Spleen (tissue), 11 donors: Measurements from ENCODE around the gene MALT1. TPM values are rescaled to one million over a fixed set of nuclear protein-coding genes. Genes with fewer than 3 reads are reported as not detected.

Experiments used
- DNase-seq: peaks from one replicate; pipeline ENCODE4 v3.0.0-alpha.2; 2020
- H3K27ac ChIP-seq, 8 donors: fragments of 200-600 bp; sonication (generic) in 7 of 8; 1 replicate in 4 of 8; 2 replicates in 4 of 8; pipeline versions ENCODE4 v1.5.0 to v1.8.0; 2016 to 2021; ENCODE audit warnings: inconsistent platforms in 4 of 8, mild to moderate bottlenecking in 4 of 8, moderate library complexity in 1 of 8
- H3K27me3 ChIP-seq, 7 donors: fragments of 200-600 bp; sonication (generic) in 6 of 7; replicated peaks in 1 of 7; 1 replicate in 4 of 7; 2 replicates in 3 of 7; pipeline versions ENCODE4 v1.5.0 to v1.8.0; 2016 to 2021; ENCODE audit warnings: inconsistent platforms in 3 of 7, mild to moderate bottlenecking in 1 of 7
- H3K36me3 ChIP-seq, 6 donors: fragments of 200-600 bp; sonication (generic) in 5 of 6; 1 replicate in 4 of 6; 2 replicates in 2 of 6; pipeline versions ENCODE4 v1.5.0 to v1.8.0; 2016 to 2021; ENCODE audit warnings: inconsistent platforms in 2 of 6
- H3K4me1 ChIP-seq, 6 donors: fragments of 200-600 bp; sonication (generic) in 5 of 6; 1 replicate in 3 of 6; 2 replicates in 3 of 6; pipeline versions ENCODE4 v1.5.0 to v1.8.0; 2016 to 2021; ENCODE audit warnings: inconsistent platforms in 3 of 6
- H3K4me3 ChIP-seq, 8 donors: fragments of 200-600 bp; sonication (generic) in 7 of 8; 1 replicate in 4 of 8; 2 replicates in 4 of 8; pipeline versions ENCODE4 v1.5.0 to v1.8.0; 2016 to 2021; ENCODE audit warnings: inconsistent platforms in 4 of 8, mild to moderate bottlenecking in 4 of 8, moderate library complexity in 2 of 8
- H3K9me3 ChIP-seq, 8 donors: fragments of 200-600 bp; sonication (generic) in 7 of 8; 1 replicate in 4 of 8; 2 replicates in 4 of 8; pipeline versions ENCODE4 v1.5.0 to v1.8.0; 2016 to 2021; ENCODE audit warnings: inconsistent platforms in 4 of 8
- CTCF ChIP-seq, 11 experiments: fragments of 200-600 bp in 7 of 11; fragments of 450-650 bp in 4 of 11; sonication (generic) in 4 of 11; IDR thresholded peaks in 8 of 11; conservative IDR thresholded peaks in 3 of 11; 1 replicate in 7 of 11; 2 replicates in 4 of 11; pipeline versions ENCODE4 v1.4.0 to v1.8.0; 2016 to 2021; ENCODE audit warnings: antibody characterized with exemption in 11 of 11, inconsistent platforms in 4 of 11, mild to moderate bottlenecking in 1 of 11
- POLR2A ChIP-seq, 3 donors: fragments of 450-650 bp; IDR thresholded peaks; one replicate each; pipeline ENCODE4 v1.5.1; 2017; ENCODE audit warnings: antibody characterized with exemption in 3 of 3, mild to moderate bottlenecking in 1 of 3
- POLR2AphosphoS5 ChIP-seq, 3 donors: sonication (generic); formaldehyde crosslinking; IDR thresholded peaks; one replicate each; pipeline ENCODE4 v1.5.1; 2017; ENCODE audit warnings: antibody characterized with exemption in 3 of 3
- WGBS, 5 donors: extraction: QIAGEN DNeasy Blood & Tissue Kit in 3 of 5; methylation state at CpG; one replicate each; pipeline versions ENCODE4 v1.1.5 to v1.1.7; 2013 to 2018; 5-methylcytosine and 5-hydroxymethylcytosine counted together
- intact Hi-C: fragments of 100-400 bp; cut with DNase I; formaldehyde crosslinking; loops from one replicate; pipeline ENCODE4 v1.15.0; 2023; ENCODE audit warnings: low total_unique reads
- polyA plus RNA-seq, 3 donors: library from polyadenylated mRNA; stranded (reverse); fragments of 200-250 nt; gene quantifications; one replicate each; pipeline ENCODE4 v1.2.1, GENCODE V29; 2013
- total RNA-seq, 7 donors: library from RNA; depleted of rRNA in 3 of 7; stranded (reverse); fragments of >200 nt in 3 of 7; fragmentation: NEBNext Ultra II Directional in 4 of 7; extraction: Animal tissue kit (Norgen Biotek cat#: 25700) in 4 of 7; gene quantifications; one replicate each; pipeline versions ENCODE4 v1.1.0 to v1.2.1, GENCODE V29; 2016 to 2021
- donor health status: healthy with polysubstance abuse.
- donor health status: DM: no; HTN: no; CAD: no; lungs with moderate emphysema.
- donor health status: DM: no; HTN: no; CAD: no.
- donor health status: Bipolar disorder and iron deficiency.
- donor health status: healthy.
- donor health status: DM: no; HTN: no; CAD: no.
- donor health status: DM: yes; HTN: yes; CAD: no.

MALT1 gene
- total and polyA plus RNA-seq, 10 donors, result 13.3 to 59.6 (median 50.1) TPM

GRCh38 chr18:58745914-58746313 lies 74.6 kb downstream of the MALT1 start:
- H3K27ac ChIP-seq, result no peak overlapping the region
- no peaks in the 10 kb centered on the region for H3K27me3 ChIP-seq
- intact Hi-C loops, result no loop called here
- TF ChIP-seq POLR2A (IDR thresholded peaks at IDR 0.05), result no peak
- TF ChIP-seq POLR2AphosphoS5 (IDR thresholded peaks at IDR 0.05), result no peak
- no peak for TF ChIP-seq CTCF (IDR thresholded peaks at IDR 0.05 in 8 of 11, conservative IDR thresholded peaks at IDR 0.05 in 3 of 11)
- 79 to 100% (median 96%) methylated on average over 2 of the region's 2 CpGs for WGBS, 5 donors
- peaks cover 6 to 98% (median 80%) of the 10 kb centered on the region in 6 donors for H3K36me3 ChIP-seq
- peaks cover 0 to 32% (median 22%) of the 10 kb centered on the region in 8 donors for H3K9me3 ChIP-seq
- no peak overlapping the region for H3K4me3 ChIP-seq
- DNase-seq, result no peak
- H3K4me1 ChIP-seq, result no peaks in the 10 kb centered on the region

- intact Hi-C loops, result no loop called here
- Histone ChIP-seq H3K9me3 (peaks cover 0 to 32% (median 22%) of the 10 kb centered on the region in 8 donors), H3K4me1 (peaks cover 0 to under 1% (median 0%) of the 10 kb centered on the region in 6 donors), H3K27ac (no peak overlapping the region), H3K27me3 (no peaks in the 10 kb centered on the region), H3K36me3 (peaks cover 6 to 74% (median 66%) of the 10 kb centered on the region in 6 donors), H3K4me3 (no peak overlapping the region)
- WGBS, 5 donors, result 56 to 100% (median 86%) methylated on average over 1 of the region's 1 CpG
- no peak for TF ChIP-seq POLR2AphosphoS5 (IDR thresholded peaks at IDR 0.05)
- no peak for TF ChIP-seq POLR2A (IDR thresholded peaks at IDR 0.05)
- no peak for TF ChIP-seq CTCF (IDR thresholded peaks at IDR 0.05 in 8 of 11, conservative IDR thresholded peaks at IDR 0.05 in 3 of 11)
- no peak for DNase-seq
Measured at GRCh38 chr18:58748899-58749595, 77.8 kb downstream of the MALT1 start.

GRCh38 chr18:58753976-58754375 lies 82.7 kb downstream of the MALT1 start:
- TF ChIP-seq POLR2A (IDR thresholded peaks at IDR 0.05) (no peak), POLR2AphosphoS5 (IDR thresholded peaks at IDR 0.05) (no peak), CTCF (IDR thresholded peaks at IDR 0.05 in 8 of 11, conservative IDR thresholded peaks at IDR 0.05 in 3 of 11) (no peak)
- H3K4me1 ChIP-seq, result peaks cover 0 to 18% (median 0%) of the 10 kb centered on the region in 6 donors
- H3K4me3 ChIP-seq, result no peak overlapping the region
- H3K27me3 ChIP-seq, result peaks cover 0 to 6% (median 0%) of the 10 kb centered on the region in 7 donors
- WGBS, 5 donors, result 87 to 96% (median 92%) methylated on average over 3 of the region's 3 CpGs
- no peak for DNase-seq
- peaks cover 0 to 14% (median 7%) of the 10 kb centered on the region in 8 donors for H3K9me3 ChIP-seq
- peaks cover 0 to 25% (median 20%) of the 10 kb centered on the region in 6 donors for H3K36me3 ChIP-seq
- intact Hi-C loops, result no loop called here
- no peak overlapping the region for H3K27ac ChIP-seq

- DNase-seq, result peak; percentile 78
- WGBS, 5 donors, result 21 to 43% (median 32%) methylated on average over 9 to 10 of the region's 10 CpGs
Measured at GRCh38 chr18:58754544-58755068, 83.3 kb downstream of the MALT1 start.

More at GRCh38 chr18:58754544-58755068, 83.3 kb downstream of the MALT1 start:
- Histone ChIP-seq H3K9me3 (peaks cover 0 to 8% (median under 1%) of the 10 kb centered on the region in 8 donors), H3K27me3 (peaks cover 0 to 8% (median 0%) of the 10 kb centered on the region in 7 donors), H3K4me3 (no peak overlapping the region), H3K27ac (peak overlapping the region in 1 of 8 donors; percentile 11), H3K36me3 (peaks cover 0 to 18% (median 14%) of the 10 kb centered on the region in 6 donors), H3K4me1 (peaks cover 0 to 18% (median 0%) of the 10 kb centered on the region in 6 donors)
- intact Hi-C loops, result no loop called here
- TF ChIP-seq POLR2AphosphoS5 (IDR thresholded peaks at IDR 0.05) (peak in 2 of 3 donors; percentile 42 to 49), POLR2A (IDR thresholded peaks at IDR 0.05) (no peak), CTCF (IDR thresholded peaks at IDR 0.05 in 8 of 11, conservative IDR thresholded peaks at IDR 0.05 in 3 of 11) (no peak)
